MM.1S (cell line): ENCODE data around the gene PRKCH.

Experiments
- DNase-seq: peaks from one replicate; pipeline ENCODE4 v3.0.0-alpha.2; 2015
- H2AFZ ChIP-seq: fragments of 300-600 bp; sonication (generic); 2 replicates; pipeline ENCODE4 v1.6.0; 2016; ENCODE audit warnings: antibody characterized with exemption, low read length
- H3F3A ChIP-seq: fragments of 300-600 bp; sonication (generic); 2 replicates; pipeline ENCODE4 v1.6.1; 2016; ENCODE audit warnings: mild to moderate bottlenecking, antibody characterized with exemption, low read length, moderate library complexity, mixed read lengths; ENCODE audit not compliant: insufficient read depth
- H3K27ac ChIP-seq: fragments of 300-600 bp; sonication (generic); 2 replicates; pipeline ENCODE4 v1.5.1; 2016; ENCODE audit warnings: mild to moderate bottlenecking, low read length
- H3K27me3 ChIP-seq: fragments of 300-600 bp; sonication (generic); replicated peaks from 2 replicates; pipeline ENCODE4 v1.6.0; 2016; ENCODE audit warnings: low read length; ENCODE audit not compliant: insufficient read depth
- H3K36me3 ChIP-seq: fragments of 300-600 bp; sonication (generic); replicated peaks from 2 replicates; pipeline ENCODE4 v1.6.1; 2016; ENCODE audit warnings: mild to moderate bottlenecking, low read length, mixed read lengths; ENCODE audit not compliant: insufficient read depth
- H3K4me1 ChIP-seq: fragments of 300-600 bp; sonication (generic); 2 replicates; pipeline ENCODE4 v1.6.1; 2016; ENCODE audit warnings: low read length, mixed read lengths
- H3K4me2 ChIP-seq: fragments of 300-600 bp; sonication (generic); 2 replicates; pipeline ENCODE4 v1.6.0; 2016; ENCODE audit warnings: low read depth, low read length
- H3K4me3 ChIP-seq: fragments of 300-600 bp; sonication (generic); 2 replicates; pipeline ENCODE4 v1.5.1; 2016; ENCODE audit warnings: low read length, mixed read lengths
- H3K79me2 ChIP-seq: fragments of 300-600 bp; sonication (generic); 2 replicates; pipeline ENCODE4 v1.6.1; 2016; ENCODE audit warnings: mixed run types, low read length, mixed read lengths
- H3K9ac ChIP-seq: fragments of 300-600 bp; sonication (generic); 2 replicates; pipeline ENCODE4 v1.6.1; 2016; ENCODE audit warnings: low read length, mixed read lengths
- H3K9me2 ChIP-seq: fragments of 300-600 bp; sonication (generic); replicated peaks from 2 replicates; pipeline ENCODE4 v1.6.1; 2016; ENCODE audit warnings: mild to moderate bottlenecking, low read length, mixed read lengths; ENCODE audit not compliant: insufficient read depth
- H3K9me3 ChIP-seq: fragments of 300-600 bp; sonication (generic); replicated peaks from 2 replicates; pipeline ENCODE4 v1.6.1; 2016; ENCODE audit warnings: mild to moderate bottlenecking, low read length, mixed read lengths; ENCODE audit not compliant: insufficient read depth
- H4K20me1 ChIP-seq: fragments of 300-600 bp; sonication (generic); 2 replicates; pipeline ENCODE4 v1.6.1; 2016; ENCODE audit warnings: mild to moderate bottlenecking, low read length, moderate library complexity, mixed read lengths; ENCODE audit not compliant: insufficient read depth
- EZH2 ChIP-seq: fragments of 300-600 bp; sonication (generic); optimal IDR thresholded peaks from 2 replicates; pipeline ENCODE3; 2017; ENCODE audit warnings: low read depth, mild to moderate bottlenecking, antibody characterized with exemption, low read length, mixed read lengths
- EZH2phosphoT487 ChIP-seq: fragments of 300-600 bp; sonication (generic); IDR thresholded peaks from 2 replicates; pipeline ENCODE4 v1.6.1; 2018; ENCODE audit warnings: antibody characterized with exemption, low read length
- TF ChIP-seq, protein P1 (sequence below): fragments of 300-600 bp; sonication (generic); IDR thresholded peaks from 2 replicates; pipeline ENCODE4 v1.5.1; 2016; ENCODE audit warnings: antibody characterized with exemption, low read length, mixed read lengths

The PRKCH gene

DNA sequence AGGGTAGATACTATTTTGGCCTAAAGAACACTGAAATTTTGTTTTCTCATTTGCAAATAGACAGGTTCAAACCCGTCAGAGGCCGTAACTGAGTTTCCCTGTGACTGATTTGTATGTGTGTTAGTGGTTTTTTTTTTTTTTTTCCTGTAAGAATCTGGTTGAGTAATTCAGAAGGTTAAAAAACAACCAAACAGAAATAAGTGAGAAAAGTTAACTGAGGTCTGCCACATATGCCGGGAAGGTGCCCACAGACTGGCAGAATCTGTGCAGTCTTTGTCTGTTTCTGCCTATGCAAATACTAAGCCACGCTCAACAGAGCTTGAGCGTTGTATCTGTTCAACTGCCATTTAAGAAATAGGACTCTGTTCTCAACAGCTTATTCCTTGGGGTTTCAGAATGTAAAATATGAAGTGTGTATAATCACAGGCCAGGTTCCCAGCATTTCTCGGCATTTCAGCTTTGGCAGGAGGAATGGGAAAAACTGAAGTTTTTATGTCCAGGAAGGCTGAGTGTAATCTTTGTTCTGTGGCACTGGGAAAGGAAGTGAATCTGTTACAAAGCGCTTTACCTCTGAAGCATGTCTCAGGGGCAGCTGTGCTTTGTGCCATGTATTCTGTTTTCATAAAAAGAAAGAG lies 181.9 kb downstream of the PRKCH start:
- H2AFZ ChIP-seq: no peak overlapping the region
- no peak overlapping the region for H3K27ac ChIP-seq
- H3K36me3 ChIP-seq: no peaks in the 10 kb centered on the region
- no peaks in the 10 kb centered on the region for H3K27me3 ChIP-seq
- TF ChIP-seq, protein P1, sequence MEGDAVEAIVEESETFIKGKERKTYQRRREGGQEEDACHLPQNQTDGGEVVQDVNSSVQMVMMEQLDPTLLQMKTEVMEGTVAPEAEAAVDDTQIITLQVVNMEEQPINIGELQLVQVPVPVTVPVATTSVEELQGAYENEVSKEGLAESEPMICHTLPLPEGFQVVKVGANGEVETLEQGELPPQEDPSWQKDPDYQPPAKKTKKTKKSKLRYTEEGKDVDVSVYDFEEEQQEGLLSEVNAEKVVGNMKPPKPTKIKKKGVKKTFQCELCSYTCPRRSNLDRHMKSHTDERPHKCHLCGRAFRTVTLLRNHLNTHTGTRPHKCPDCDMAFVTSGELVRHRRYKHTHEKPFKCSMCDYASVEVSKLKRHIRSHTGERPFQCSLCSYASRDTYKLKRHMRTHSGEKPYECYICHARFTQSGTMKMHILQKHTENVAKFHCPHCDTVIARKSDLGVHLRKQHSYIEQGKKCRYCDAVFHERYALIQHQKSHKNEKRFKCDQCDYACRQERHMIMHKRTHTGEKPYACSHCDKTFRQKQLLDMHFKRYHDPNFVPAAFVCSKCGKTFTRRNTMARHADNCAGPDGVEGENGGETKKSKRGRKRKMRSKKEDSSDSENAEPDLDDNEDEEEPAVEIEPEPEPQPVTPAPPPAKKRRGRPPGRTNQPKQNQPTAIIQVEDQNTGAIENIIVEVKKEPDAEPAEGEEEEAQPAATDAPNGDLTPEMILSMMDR: no peak
- TF ChIP-seq EZH2: no peak
- no peak for TF ChIP-seq EZH2phosphoT487
- no peaks in the 10 kb centered on the region for H3F3A ChIP-seq
- H3K4me2 ChIP-seq: no peak overlapping the region
- H3K79me2 ChIP-seq: no peaks in the 10 kb centered on the region
- no peak overlapping the region for H3K9ac ChIP-seq
- no peaks in the 10 kb centered on the region for H3K9me3 ChIP-seq
- no peak for DNase-seq
- no peaks in the 10 kb centered on the region for H3K4me1 ChIP-seq
- no peak overlapping the region for H3K4me3 ChIP-seq
- no peaks in the 10 kb centered on the region for H4K20me1 ChIP-seq
- no peaks in the 10 kb centered on the region for H3K9me2 ChIP-seq

DNA sequence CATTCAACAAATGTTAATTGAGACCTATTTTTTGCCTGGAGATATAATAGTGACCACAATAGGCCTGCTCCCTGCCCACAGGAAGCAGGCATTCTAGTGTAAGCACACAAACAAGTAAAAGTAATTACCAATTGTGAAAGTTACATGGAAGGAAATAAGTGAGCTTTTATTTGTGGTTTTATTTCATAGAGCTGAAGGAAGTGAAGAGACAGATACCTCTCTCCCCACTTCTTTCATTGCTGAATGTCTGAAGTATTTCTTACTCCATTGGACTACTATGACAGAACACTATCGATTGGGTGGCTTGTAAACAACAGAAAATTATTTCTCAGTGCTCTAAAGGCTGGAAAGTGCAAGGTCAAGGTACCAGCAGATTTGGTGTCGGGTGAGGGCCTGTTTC lies 183.5 kb downstream of the PRKCH start:
- no peaks in the 10 kb centered on the region for H3K79me2 ChIP-seq
- no peaks in the 10 kb centered on the region for H3K36me3 ChIP-seq
- DNase-seq: no peak
- no peak overlapping the region for H2AFZ ChIP-seq
- H3K4me1 ChIP-seq: no peaks in the 10 kb centered on the region
- H3K9me3 ChIP-seq: no peaks in the 10 kb centered on the region
- no peak for TF ChIP-seq EZH2
- TF ChIP-seq EZH2phosphoT487: no peak
- TF ChIP-seq, protein P1: no peak
- no peak overlapping the region for H3K4me3 ChIP-seq
- H3K4me2 ChIP-seq: no peak overlapping the region
- no peak overlapping the region for H3K9ac ChIP-seq
- no peaks in the 10 kb centered on the region for H3K27me3 ChIP-seq
- H4K20me1 ChIP-seq: no peaks in the 10 kb centered on the region
- no peaks in the 10 kb centered on the region for H3K9me2 ChIP-seq
- H3F3A ChIP-seq: no peaks in the 10 kb centered on the region
- no peak overlapping the region for H3K27ac ChIP-seq

DNA sequence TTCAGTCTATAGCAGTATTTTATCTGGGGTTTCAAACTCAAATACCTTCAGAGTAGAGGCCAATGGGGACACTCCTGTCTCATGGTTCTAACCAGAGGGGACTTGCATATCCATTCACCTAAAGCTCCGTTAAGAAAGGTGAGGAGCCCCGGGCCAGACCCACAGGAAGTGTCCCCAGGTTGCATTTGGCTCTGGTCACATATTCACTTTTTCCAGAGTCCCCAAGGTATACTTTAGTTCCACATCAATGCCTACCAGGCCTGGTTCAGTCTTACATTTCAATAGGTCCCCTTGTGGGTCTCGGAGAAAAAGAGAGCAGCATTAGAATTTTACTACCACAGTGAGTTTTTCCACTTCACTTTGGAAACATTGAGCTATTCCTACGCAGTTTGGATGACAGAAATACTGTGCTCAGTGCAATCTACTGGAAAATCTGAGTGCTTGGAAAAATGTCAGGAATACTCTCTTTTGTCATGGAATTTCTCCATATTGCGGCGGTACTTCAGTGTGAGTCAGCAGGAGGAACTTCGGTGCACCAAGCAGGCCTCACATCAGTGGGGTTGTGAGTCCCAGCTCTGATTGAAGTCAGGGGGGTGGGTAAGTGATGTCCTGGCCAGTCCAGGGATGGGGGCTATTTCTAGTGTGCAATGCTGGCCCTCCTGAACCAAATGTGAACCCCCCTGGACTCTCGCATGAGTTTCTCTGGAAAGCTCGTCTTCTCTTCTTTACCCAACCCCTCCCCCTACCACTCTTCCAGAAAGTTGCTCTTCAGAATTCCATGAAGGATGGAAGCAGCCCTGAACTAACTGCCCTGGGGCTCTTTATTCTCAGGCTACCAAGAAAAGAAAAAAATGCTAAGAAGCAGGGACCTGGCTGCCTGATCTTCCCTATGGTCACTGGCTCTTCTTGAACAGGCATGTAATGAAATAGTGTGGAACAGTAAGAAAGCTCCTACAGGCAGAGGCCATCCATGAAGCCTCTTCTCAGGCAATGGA lies 184.7 kb downstream of the PRKCH start:
- no peak for TF ChIP-seq EZH2
- no peak for TF ChIP-seq EZH2phosphoT487
- TF ChIP-seq, protein P1: no peak
- H3K4me1 ChIP-seq: no peaks in the 10 kb centered on the region
- H3K9me2 ChIP-seq: no peaks in the 10 kb centered on the region
- no peak overlapping the region for H3K4me2 ChIP-seq
- H3K27ac ChIP-seq: no peak overlapping the region
- no peaks in the 10 kb centered on the region for H3K27me3 ChIP-seq
- no peaks in the 10 kb centered on the region for H3K9me3 ChIP-seq
- DNase-seq: no peak
- no peaks in the 10 kb centered on the region for H3K36me3 ChIP-seq
- no peak overlapping the region for H3K4me3 ChIP-seq
- H2AFZ ChIP-seq: no peak overlapping the region
- H3K9ac ChIP-seq: no peak overlapping the region
- no peaks in the 10 kb centered on the region for H3K79me2 ChIP-seq
- H3F3A ChIP-seq: no peaks in the 10 kb centered on the region
- no peaks in the 10 kb centered on the region for H4K20me1 ChIP-seq
